OCI-LY1 (cell line): ENCODE measurements around the gene CHMP4B.

ENCODE experiments used
- EZH2 ChIP-seq: fragments of 200-600 bp; sonication (generic), shearing (Covaris generic); IDR thresholded peaks from 2 replicates; pipeline ENCODE4 v1.8.0; 2017; ENCODE audit warnings: borderline replicate concordance, mixed run types, mild to moderate bottlenecking, antibody characterized with exemption, low read length, moderate library complexity, mixed read lengths
- TF ChIP-seq, protein P1 (sequence below): fragments of 200-600 bp; sonication (generic), shearing (Covaris generic); IDR thresholded peaks from 2 replicates; pipeline ENCODE4 v1.5.1; 2017; ENCODE audit warnings: mild to moderate bottlenecking, antibody characterized with exemption, low read length, moderate library complexity, mixed read lengths

DNA sequence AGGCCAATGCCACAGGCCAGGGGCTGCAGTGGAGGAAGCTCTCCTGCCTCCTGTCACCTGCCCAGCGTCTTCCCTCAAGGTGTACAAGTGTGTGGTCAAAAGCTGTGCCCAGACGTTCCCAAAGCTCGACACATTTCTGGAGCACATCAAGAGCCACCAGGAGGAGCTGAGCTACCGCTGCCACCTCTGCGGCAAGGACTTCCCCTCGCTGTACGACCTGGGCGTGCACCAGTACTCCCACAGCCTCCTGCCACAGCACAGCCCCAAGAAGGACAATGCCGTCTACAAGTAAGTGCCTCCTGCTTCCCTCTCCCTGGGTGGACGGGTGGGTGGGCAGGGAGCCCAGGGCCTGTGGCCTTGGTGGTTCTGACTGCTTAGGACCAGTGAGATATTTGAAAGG is 41.1 kb upstream of the CHMP4B start:
- TF ChIP-seq, protein P1, sequence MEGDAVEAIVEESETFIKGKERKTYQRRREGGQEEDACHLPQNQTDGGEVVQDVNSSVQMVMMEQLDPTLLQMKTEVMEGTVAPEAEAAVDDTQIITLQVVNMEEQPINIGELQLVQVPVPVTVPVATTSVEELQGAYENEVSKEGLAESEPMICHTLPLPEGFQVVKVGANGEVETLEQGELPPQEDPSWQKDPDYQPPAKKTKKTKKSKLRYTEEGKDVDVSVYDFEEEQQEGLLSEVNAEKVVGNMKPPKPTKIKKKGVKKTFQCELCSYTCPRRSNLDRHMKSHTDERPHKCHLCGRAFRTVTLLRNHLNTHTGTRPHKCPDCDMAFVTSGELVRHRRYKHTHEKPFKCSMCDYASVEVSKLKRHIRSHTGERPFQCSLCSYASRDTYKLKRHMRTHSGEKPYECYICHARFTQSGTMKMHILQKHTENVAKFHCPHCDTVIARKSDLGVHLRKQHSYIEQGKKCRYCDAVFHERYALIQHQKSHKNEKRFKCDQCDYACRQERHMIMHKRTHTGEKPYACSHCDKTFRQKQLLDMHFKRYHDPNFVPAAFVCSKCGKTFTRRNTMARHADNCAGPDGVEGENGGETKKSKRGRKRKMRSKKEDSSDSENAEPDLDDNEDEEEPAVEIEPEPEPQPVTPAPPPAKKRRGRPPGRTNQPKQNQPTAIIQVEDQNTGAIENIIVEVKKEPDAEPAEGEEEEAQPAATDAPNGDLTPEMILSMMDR = no peak
- no peak for TF ChIP-seq EZH2
